GM21619 (cell line): ENCODE results near the gene FTSJ3.
"Not testable (repeated sequence)": the region's sequence is repeated elsewhere in the genome, so short reads cannot be mapped to it uniquely, and the experiment has no call there.

Experiments
- ATAC-seq: cut with Tn5 transposase; IDR thresholded peaks from one replicate; pipeline ENCODE4 v1.9.1; 2021; ENCODE audit not compliant: unreplicated experiment

FTSJ3 gene

DNA sequence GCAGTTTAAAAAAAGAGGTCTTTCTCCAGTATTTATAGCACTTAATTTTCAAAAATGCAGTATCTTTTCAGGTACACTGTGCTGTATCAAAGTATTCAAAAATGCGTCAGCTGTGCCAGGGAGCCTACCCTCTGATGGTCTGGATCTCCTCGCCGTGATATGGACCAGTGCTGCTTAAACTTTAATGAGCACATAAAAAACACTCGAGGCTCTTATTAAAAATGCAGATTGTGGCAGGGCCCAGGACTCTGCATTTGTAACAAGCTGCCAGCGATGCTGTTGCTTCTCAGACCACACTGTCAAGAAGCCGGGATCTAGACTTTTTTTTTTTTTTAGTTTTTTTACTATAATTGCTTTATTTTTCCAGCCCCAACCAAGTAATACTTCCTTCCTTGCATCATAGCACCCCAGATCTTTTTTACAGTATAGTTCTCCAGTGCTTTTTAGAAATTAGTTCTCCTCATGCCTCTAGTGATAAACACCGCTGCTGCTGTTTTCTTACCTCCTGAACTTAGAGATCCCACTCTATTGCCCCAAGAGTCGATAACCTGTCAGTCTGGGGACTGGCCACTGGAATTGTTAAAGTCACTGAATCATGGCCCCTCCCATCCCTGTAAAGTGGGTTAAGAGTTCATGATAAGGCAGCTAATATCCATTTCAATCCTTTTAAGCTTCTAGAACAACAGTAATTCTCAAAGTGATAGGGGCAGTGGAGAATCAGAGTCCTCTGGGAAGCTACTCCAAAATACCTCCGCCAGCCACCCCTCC is 16.6 kb upstream of the FTSJ3 start:
- no peak for ATAC-seq

GRCh38 chr17:63843387-63843888 is 16.0 kb upstream of the FTSJ3 start:
- not testable (repeated sequence) for ATAC-seq

DNA sequence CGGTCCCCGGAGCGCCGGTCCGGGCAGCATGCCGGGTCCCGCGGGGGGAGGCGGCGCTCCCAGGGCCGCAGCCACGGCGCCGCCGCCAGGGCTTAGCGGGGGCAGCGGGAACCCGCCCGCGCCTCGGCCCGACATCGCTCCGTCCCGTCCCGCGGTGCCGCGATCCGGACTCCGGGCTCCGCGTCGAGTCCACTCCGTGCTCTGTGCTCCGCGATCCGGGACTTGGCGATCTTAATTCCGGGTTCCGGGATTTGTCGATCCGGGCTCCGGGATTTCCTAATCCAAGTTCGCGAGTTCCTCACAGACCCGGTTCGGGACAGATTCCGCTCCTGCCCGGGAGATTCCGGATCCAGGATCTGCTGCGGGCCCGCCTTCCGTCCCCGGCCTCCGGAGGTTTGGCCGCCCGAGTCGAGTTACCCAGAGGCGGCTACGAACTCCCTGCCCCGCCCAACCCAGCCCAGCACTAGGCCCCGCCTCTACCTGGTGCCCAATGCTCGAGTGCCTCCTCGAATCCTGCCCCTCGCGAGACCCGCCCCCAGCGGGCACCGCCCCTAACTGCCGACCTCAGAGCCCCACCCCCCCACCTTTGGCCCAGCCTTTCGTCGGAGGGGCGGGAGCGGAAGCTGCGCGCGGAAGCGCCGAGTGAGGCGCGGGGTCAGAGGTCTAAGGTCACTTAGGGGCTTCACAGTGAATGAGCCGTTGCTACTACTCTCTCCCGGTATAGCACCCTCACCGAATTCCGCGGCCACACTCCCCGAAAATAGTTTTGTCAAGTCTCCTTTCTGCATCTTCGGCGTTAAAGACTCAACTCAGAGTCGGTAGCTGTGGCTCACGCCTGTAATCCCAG is 15.3 kb upstream of the FTSJ3 start, which contains the start of gene SMARCD2:
SMARCD2 (minus strand) TSS at position 146 of the 847 bp plus-strand sequence; CDS start at position 135, 11 bp downstream.
- ATAC-seq, result peak; percentile 74

- peak; percentile 20 for ATAC-seq
These were observed 14.7 kb upstream of the FTSJ3 start for GRCh38 chr17:63842173-63842539.

DNA sequence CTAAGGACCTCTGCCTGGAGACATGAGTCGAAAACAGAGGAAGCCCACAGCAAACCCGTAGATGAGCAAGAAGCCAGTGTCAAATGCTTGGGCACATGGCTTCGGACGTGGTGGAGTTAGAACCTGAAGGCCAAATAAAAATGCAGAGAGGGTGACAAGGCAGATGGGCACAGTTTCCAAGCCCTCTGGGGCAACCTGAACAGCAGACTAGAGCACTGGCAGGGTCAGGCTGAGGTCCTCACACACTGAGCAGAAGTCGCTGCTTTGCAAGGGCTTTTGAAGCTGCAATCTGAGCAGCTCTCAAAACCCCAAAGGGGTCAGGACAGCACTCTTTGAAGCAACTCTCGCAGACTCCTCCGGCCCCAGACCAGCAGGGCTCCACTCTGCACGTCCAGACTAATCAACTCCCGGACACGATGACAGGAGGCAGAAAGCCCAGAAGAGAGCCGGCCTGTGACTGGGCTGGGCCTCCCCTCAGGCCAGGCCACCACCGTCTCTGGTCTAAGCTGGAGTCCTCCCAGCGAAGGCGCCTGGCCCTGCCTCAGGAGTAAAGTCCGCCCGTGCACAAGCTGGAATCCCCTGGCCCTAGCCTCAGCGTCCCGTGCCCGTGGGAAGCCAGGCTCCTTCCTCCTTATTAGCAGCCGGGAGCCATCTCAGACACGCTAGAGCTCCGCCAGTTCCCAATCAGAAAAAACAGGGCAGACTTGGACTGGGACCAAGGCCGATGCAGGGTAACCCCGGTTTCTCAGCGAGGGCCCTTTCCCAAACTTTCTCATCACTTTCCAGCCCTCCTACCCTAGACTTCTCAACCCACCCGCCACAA is 14.1 kb upstream of the FTSJ3 start:
- no peak for ATAC-seq

GRCh38 chr17:63840591-63841349 is 13.3 kb upstream of the FTSJ3 start:
- ATAC-seq, result no peak

DNA sequence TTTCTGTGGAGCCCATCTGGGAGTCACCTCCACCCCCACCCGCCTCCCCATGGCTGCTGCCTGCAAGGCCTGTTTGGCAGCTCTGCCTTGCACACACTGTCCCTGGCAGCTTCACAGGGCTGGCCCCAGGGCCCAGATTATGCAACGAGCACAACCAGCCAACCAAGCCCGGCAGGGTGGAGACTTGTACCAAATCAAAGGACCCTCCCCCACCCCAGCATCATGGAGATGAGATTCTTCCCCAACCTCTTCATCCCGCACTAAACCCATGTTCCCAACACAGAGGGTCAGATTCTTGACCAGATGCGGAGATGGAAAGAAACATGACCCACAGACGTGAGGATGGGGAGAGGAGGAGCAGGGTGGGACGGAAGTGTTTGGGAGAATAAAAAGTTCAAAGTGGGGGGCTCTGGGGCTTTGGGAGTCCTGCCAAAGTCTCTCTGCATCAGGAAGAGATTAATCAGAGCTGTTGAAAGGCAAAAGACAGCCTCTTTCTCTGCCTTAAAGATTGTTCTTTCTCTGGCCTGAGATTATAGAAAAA is 11.2 kb upstream of the FTSJ3 start:
- no peak for ATAC-seq

- ATAC-seq, result no peak
These were observed 10.6 kb upstream of the FTSJ3 start for GRCh38 chr17:63837962-63838600.

DNA sequence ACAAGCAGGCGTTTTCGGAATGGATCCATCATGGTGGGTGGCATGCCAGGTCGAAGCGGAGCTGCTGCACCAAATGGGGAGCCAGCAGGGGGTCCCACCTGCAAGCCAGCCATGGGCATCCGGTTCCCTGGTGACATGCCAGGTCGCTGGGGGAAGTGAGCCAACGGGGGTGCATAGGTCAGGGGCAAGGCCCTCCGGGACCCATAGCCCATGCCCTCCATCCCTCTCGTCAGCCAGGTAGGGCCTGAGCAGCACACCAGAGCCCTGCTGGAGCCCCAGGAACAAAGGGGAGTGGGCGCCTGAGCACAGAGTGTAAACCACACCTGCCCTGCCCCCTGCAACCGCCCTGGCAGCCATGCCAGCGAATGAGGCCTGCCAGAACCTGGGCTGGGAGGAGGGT is 10.0 kb upstream of the FTSJ3 start:
- ATAC-seq, result no peak

DNA sequence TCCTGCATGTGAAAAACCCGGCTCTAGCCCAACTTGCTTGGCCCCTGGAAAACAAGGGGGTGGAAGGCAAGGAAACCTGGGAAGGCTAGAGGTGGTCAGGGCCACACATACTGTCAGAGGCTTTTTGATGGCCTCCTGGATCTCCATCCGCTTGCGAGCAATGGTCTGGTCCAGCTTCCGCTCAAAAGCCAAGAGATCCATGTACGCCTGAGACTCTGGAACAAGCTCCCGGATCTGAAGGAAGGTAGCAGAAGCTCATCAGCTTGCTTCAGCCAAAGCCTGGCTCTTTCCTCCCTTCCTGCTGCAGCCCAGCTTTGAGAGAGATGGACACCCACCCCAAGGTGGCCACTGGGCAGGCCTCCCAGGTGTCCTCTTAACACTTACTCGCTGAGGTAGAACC is 9.3 kb upstream of the FTSJ3 start:
- no peak for ATAC-seq

DNA sequence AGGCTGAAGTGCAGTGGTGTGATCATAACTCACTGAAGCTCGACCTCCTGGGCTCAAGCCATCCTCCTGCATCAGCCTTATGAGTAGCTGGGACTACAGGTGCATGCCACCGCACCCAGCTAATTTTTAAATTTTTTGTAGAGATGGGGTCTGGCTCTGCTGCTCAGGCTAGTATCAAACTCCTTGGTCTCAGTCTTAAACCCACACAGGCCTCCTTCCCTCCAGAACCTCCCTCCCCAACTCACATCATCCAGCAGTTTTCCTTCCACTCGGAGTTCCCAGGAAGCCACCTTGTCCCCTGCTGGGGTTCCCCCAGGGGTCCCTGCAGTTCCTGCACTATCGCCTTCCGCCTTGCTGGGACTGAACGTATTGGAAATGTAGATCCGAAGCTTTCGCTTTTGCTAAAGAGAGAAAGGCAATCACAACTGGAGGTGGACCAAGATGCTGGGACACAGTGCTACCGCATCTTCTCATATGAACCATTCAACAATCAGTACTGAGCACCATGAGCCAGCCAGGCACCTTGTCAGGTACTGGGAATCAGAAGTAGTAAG is 7.8 kb upstream of the FTSJ3 start:
- no peak for ATAC-seq

- no peak for ATAC-seq
These were observed 7.1 kb upstream of the FTSJ3 start for GRCh38 chr17:63834431-63835166.

DNA sequence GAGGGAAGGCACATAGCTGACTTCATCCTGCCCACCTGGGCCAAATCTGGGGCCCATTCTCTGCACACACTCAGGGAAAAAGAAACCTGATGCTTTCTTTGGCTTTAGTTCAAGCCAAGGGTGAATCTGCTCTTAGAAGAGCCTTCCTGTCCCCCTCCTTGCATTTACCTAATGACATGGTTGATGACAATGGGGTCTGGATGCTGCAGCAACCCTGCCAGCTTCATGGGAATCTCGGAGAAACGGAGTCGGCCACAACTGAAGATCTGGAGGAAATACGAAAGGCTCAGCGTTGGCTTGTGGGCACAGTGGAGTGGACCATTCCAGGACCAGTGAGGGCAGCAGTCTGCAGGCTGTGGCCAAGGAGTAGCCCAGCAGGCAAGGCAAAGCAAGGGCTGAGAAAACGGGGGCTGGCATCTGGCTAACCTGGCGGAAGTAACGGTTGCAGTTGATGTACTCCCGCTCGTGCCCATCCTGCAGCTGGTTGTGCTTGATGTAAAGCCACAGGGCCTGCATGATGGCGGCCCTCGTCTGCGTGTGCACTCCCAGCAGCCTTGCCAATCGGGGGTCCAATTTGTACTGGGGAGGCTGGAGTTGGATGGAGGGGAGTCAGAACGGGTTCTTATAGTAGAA is 6.4 kb upstream of the FTSJ3 start:
- ATAC-seq, result no peak

DNA sequence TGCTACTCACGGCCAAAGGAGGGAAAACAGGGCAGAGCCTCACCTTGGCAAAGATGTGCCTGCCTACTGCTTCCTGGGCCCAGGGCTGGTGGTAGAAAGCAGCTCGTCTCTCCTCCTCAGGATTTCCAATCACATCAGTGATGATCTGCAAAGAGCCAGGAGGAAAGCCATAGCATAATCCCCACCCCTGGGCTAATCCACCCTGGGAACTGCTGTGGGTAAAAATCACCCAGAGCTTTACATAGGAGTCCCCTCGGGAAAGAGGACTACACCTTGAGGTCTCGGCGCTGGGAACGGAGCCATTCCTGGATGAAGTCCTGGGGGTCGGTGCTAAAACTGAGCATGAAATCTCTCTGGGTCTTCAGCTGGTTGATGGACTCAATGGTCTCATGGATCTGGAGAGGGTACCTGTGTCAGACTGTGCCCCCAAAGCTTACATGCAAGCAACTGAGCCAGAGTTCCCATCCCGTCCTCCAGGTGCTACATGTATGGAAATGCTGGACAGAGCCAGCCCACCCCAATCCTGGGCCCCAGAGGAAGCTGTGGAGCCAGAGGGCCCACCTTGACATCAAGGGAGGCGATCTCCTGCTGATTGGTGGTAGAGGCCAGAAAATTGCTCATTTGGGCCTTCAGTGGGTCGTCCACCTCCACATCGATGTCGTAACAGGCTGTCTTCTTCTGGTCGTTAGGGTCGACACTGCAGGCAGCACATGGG is 5.7 kb upstream of the FTSJ3 start:
- ATAC-seq, result no peak

DNA sequence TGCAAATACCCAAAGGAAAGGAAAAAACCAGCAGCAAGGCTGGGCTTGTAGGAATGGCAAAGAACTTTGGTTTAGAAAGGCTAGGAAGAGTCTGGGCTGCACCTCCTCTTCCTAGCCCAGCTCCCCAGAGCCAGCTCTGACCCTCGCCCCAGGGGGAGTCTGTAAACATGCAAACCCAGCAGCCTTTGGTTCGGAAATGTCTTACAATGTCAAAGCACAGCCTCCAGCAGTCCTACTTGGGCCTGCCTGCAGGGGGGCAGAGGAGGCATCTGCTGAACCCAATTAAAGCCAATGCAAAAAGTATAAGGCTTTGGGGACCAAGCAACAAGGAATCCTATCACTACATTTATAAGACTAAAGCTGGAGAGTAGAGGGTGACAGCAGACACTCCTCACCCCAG is 5.0 kb upstream of the FTSJ3 start:
- no peak for ATAC-seq

GRCh38 chr17:63832014-63832413 is 4.6 kb upstream of the FTSJ3 start:
- no peak for ATAC-seq

- ATAC-seq, result no peak
These were observed 4.0 kb upstream of the FTSJ3 start for GRCh38 chr17:63831505-63831904.
